Endometrium (tissue), 2 donors: ENCODE results near the gene MLLT6.

ENCODE experiments used
- FAIRE-seq: peaks from 2 replicates; lab custom pipeline; 2012; peaks lifted over from hg19 to GRCh38; lab: Jason Lieb, UNC
- donor health status: control.
- donor health status: control.

MLLT6 gene

GRCh38 chr17:38728290-38728831 is 23.3 kb downstream of the MLLT6 start:
- no peak for FAIRE-seq

- no peak for FAIRE-seq
Measured at GRCh38 chr17:38729368-38729885, 24.4 kb downstream of the MLLT6 start.

GRCh38 chr17:38729886-38730525 is 24.9 kb downstream of the MLLT6 start, which contains the start of gene CISD3:
Gene CISD3, plus strand, starts transcription at chr17:38730341. Its CDS starts 18 bp downstream, at chr17:38730359.
- FAIRE-seq = no peak

DNA sequence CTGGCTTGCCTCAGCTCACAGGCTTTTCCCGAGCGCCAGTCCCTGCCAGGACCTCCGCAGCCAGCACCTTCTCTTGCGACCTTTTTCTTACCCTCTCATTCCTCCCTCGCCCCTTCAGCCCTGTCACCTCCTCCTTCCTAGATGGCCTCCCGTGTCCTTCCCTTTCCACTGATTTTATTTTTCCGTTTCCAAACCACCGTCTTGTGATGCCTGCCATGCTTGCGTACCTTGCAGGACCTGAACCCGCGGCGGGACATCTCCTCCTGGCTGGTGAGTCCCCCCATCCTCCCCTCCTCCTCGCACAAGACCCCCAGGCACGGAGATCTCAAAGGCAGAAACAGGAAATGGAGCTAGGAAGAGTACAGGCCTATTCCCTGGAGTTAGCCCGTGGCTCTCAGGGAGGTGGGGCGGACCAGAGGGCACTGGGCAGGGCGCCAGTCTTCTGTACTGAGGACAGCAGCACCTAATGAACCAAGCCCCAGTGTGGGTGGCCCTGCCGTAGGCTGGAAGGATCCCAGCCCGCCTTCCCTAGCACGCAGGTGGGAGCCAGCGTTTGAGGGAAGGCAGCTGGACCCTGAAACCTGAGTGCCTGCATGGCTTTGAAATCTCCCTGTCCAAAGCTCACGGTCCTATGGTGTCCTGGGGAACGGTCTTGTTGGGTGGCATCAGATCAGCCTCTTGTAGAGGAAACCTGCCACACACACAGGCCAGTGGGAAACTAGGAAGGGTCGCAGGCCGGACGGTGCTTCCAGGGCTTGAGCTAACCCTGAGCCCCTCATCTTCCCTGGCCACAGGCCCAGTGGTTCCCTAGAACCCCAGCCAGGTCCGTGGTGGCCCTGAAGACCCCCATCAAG is 25.7 kb downstream of the MLLT6 start:
- FAIRE-seq = no peak

DNA sequence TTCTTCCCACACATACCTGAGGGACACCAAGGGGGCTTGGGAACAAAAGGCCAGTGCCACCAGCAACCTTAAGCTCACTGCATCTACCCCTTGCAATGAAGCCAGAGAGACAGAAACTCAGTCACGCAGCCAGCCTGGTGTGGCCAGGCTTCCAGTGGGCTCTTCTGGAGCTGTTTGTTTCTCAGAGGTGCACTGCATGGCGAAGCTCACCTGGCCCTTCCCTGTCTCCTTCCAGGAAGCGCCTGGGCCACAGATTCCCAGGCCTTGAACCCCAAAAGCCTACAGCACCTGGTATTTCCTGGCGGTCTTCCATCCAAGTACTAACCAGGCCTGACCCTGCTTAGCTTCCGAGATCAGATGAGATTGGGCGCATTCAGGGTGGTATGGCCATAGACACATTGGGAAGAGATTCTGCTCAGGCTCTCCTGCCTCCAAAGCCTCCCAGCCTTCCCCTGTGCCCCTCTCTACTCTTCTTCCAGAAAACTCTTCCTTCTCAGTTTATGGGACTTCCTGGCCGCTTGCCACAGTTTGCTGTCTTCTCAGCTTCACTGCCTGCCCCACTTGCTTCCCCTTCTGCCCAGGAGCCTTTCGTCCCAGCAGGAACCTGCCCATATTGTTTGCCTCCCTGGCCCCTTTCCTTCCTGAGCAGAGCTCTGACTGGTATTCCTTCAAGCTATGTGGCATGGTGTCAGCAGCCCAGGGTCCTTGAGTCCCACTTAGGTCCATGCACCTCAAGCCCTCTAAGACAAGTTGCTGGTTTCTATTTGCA is 26.6 kb downstream of the MLLT6 start:
- no peak for FAIRE-seq

DNA sequence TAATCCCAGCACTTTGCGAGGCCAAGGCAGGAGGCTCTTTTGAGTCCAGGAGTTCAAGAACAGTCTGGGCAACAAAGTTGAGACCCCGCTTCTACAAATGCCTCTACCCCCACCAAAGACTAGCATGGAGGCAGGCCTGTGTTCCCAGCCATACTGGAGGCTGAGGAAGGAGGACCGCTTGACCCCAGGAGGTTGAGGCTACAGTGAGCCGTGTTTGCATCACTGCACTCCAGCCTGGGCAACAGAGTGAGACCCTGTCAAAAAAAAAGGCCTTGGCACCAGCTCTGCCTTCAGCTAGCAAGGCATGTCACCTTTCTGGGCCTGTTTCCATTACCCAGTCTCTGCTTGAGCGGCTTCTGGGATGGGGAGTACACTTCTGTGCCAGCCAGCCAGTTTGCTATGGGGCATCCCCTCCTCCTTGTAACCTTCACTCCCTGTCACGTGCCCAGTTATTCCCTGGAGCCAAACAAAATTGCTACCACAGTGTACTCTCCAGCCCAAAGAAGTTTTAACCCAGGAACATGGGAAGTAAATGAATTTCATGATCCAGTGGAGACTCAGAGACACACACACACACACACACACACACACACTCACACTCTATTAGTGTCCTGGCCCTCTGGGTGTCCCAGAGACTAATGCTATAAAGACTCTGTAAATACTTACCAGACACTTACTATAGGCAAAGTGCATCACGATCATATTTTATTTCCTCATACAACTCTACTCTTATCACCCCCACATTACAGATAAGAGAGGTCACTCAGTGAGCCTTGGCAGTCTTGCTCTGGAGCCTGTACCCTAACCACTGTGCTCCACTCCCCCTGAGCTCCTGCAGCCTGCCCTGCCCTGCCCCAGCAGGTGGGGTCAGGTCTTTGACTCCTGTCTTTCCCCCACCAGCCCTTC is 27.6 kb downstream of the MLLT6 start:
- FAIRE-seq = no peak

GRCh38 chr17:38733282-38733981 is 28.4 kb downstream of the MLLT6 start:
- FAIRE-seq = no peak

- no peak for FAIRE-seq
Measured at GRCh38 chr17:38733982-38734973, 29.2 kb downstream of the MLLT6 start.

GRCh38 chr17:38735161-38735997 is 30.3 kb downstream of the MLLT6 start:
- FAIRE-seq = no peak

GRCh38 chr17:38738007-38738662 is 33.1 kb downstream of the MLLT6 start:
- FAIRE-seq = no peak

- no peak for FAIRE-seq
Measured at GRCh38 chr17:38738686-38739085, 33.6 kb downstream of the MLLT6 start.

GRCh38 chr17:38739305-38739704 is 34.2 kb downstream of the MLLT6 start:
- FAIRE-seq = no peak

DNA sequence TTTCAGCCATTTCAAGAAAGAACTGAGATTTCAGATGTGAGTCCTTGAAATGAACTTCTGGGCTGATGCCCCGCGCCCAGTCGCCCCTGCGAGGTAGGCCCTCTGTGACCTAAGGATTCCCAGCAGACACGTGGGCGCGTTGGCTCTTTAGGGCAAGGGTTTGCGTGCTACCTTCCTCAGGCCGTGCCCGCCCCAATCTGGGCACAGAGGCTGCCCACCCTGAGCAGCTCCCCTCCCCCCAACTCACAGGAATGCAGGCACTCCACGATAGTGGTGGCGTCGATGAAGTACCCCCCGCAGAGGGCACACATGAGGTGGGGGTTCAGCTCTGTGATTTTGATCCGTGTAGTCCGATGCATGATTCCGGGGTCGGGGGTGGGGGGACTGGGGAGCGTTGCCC is 35.0 kb downstream of the MLLT6 start:
- no peak for FAIRE-seq

DNA sequence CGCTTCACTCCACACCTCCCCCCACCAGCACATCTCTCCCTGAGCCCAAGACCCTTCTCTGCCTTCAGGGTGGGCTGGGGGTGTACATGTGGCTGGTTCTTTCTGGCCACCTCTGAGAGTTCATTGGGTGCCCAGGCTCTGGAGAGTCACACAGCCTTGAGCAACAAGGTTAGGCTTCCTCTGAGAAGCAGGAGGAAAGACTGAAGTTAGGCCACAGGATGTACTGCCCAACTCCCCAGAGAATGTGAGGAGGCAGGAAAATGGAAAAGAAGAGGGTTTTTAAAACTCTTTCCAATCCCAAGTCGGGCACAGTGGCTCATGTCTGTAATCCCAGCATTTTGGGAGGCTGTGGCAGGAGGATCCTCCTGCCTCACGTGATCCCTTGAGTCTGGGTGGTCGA is 35.7 kb downstream of the MLLT6 start:
- FAIRE-seq = no peak

DNA sequence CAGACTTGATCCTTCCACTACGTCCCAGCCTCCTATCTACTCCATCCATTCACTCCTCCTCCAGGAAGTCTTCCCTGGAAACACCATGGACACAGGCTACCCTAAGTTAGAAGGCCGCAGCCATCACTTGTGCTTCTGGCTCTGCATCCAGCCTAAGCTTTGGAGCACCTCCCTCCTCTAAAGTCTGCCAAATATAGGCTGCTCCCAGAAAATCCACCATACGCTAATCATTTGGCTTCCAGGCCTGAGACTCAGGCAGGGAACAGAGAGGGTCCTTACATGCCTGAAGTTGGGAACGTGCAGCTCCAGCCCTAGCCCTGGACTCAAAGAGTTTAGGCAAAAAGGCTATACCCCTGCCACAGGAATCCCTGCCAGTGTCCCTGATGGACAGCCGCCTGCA is 36.4 kb downstream of the MLLT6 start:
- no peak for FAIRE-seq

GRCh38 chr17:38741921-38742410 is 36.9 kb downstream of the MLLT6 start:
- FAIRE-seq = no peak
